Smooth muscle cell of the brain vasculature (primary cell): ENCODE data around the gene RAD51B.
A peak's percentile ranks its signal among the peaks of the same experiment; 100 is the strongest.

Experiments
- DNase-seq: peaks from one replicate; pipeline ENCODE4 v3.0.0-alpha.2; 2012; ENCODE audit warnings: low read depth, low spot score

Gene RAD51B

GRCh38 chr14:68458840-68459469 lies 639.4 kb downstream of the RAD51B start:
- DNase-seq: peak; percentile 52

GRCh38 chr14:68459480-68460136 lies 640.0 kb downstream of the RAD51B start:
- DNase-seq: no peak

DNA sequence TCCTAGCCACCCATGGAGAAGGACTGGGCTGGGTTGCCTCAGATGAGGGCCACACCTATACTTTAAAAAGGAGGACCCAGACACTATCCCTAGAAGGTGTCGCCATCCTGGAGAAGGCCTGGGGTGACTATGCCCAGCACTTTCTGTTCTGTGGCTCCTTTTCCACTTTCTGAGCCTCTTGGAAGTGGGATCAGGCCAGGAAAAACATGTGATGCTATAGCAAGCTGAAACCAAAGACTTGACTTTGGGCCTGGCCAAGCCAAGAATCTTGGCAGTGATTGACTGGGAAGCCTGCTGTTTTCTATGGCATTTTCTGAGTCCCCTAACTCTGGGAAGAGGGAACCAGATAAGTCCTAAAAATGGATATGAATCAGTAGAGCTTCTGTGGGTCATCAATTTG lies 641.0 kb downstream of the RAD51B start:
- no peak for DNase-seq

DNA sequence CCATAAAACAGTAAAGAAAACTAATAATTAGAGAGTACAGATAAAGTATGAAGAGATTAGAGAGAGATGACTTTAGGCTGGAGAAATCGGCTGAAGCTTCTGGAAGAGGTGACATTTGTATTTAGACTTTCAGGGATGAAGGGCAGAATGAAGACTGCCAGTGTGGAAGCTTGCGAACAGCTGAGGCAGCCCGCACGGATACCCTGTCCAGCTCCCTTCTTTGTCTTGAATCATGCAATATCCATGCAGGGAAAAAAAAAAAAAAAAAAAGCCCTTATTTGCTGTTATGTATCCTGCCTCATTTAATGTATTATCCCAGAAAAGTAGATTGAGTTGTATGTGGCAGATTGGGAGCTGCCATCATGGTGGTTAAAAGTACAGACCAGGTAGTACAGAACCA lies 641.5 kb downstream of the RAD51B start:
- no peak for DNase-seq

DNA sequence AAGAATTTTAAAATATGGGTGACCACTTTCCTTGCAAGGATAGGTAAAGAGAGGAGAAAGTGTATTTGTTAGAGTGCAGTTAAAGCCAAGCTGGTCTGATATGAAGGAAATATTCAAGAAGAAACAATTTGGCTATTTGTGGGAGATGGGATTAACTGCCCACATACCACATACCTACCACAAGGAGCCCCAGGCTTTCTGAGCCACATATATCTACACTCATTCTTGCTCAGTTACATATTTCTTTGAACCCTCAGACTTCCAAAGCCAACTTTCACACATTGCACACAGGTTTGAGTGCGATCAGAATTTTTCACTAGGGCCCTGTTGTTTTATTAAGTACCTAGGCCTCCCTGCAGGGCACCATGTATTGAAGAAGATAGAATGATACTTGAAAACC lies 643.1 kb downstream of the RAD51B start:
- no peak for DNase-seq

GRCh38 chr14:68463299-68463698 lies 643.7 kb downstream of the RAD51B start:
- no peak for DNase-seq

- no peak for DNase-seq
Observed at GRCh38 chr14:68463705-68464374, 644.3 kb downstream of the RAD51B start.

DNA sequence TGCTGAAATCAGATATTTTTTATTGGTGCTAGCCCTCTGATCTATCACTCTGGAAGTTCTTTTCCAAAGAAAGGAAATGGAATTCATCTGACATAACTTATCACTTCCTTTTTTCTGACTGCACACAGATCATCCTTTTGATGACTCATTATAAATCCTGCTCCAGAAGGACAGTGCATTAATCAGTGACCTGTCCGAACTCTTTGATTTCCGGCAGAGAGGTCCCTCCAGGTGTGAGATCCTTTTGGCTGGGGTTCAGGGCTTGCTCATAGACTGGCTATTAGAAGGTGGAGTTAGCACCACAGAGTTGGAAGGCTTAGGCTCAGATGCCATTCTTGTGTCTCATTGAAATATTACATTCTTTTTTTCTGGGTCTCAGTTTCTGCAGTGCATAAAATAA lies 645.1 kb downstream of the RAD51B start:
- DNase-seq: no peak

GRCh38 chr14:68466491-68466977 lies 647.0 kb downstream of the RAD51B start:
- DNase-seq: no peak

DNA sequence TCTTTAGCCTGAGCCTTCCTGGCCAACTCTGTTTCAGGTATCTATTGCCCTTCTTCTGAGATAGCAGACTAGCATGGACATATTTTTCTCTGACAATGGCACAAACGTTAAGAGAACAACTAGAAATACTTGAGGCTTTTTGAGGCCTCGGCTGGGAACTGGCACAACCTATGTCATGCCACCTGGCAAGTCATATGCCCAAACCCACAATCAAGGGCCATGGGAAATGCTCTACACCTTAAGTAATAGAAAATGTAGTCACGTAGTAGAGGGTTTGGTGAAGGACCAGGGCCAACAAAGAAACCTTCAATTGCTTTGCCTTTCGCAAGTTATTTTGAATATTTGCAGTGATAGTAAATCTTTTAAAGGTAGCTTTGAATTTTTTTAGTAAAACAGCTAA lies 647.8 kb downstream of the RAD51B start:
- no peak for DNase-seq

- no peak for DNase-seq
Observed at GRCh38 chr14:68468437-68469207, 649.0 kb downstream of the RAD51B start.

GRCh38 chr14:68469208-68469713 lies 649.7 kb downstream of the RAD51B start:
- no peak for DNase-seq

DNA sequence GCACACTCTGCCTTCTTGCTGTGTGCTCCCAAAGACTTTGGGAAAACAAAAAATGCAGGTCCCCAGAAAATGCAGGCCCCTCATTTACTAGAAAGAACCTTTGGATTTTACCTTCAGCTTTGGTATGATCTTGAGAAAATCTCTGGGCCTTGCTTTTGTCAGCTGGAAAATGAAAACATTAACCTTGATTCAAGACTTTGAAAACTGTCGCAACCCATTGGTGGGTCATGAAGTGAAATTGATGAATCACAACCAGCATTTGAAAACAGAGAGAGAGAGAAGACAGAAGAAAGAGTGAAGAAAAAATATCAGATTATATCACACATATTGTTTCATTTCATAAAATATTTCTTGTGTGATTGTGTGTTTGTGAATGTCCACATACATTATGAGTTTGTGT lies 650.8 kb downstream of the RAD51B start:
- no peak for DNase-seq

DNA sequence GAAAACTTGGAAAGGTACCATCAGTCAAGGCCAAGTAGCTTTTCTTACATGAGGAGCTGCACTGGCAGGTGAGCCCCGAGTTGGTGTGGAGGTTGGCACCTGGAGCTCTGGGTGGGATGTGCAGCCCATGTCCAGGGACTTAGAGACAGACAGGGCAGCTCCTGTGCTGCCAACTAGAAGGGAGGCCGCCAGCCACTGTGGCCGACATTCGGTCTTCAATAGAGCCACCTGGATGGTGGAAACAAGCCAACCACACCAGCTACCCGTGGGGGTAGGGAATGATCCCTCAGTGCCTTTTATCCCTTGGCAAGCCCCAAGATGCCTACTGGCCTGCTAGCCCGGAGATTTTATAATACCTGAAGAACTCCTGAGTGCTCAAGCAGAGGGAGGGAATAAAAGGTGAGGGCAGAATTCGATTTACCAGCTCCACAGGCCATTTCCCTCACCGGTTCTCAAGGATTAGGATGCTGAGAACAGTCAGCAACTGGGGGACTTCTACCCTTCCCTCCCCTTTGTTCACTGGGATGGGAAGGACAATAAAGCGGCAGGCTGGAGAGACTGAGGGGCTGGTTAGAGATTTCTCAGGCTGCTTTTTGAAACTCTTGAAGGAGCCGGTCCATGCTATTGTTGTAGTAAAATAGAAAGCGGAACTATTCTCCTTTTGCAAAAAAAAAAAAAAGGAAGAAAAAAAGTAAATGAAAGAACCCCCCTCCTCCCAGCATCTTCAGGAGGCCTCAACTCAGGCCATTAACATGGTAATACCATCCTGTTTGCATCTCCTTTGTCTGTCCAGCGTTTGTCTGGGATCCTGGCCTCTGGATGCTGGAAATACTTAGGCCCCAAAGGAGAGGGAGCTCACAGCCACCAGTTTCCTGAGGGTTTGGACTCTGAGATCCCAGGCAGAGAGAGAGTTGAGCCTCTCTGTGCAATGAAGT lies 651.7 kb downstream of the RAD51B start:
- DNase-seq: no peak

DNA sequence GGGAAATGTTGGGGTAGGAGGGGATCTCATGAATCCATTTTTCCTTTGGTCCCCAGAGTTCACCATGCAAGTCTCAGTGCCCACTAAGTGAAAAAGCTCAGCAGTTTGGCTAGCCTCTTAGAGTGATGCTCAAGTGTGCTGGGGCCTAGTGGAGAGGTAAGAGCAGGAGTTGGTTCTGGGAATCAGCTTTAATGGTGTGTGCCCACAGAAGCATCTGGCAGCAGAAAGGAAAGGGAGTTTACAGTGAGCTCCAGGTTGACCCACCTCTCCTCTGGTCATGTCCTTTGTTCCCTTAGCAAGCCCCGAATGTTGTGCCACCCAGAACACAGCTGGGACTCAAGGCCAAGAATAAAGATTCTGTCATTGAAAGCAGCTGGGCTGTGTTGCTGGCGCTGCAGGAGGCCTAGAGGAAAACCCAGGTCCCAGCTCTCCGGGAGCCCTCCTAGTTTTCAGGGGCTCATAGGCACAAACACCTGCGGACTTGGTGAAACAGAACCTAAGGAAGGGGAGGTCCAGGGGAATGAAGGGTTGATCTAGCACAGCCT lies 652.5 kb downstream of the RAD51B start:
- no peak for DNase-seq

DNA sequence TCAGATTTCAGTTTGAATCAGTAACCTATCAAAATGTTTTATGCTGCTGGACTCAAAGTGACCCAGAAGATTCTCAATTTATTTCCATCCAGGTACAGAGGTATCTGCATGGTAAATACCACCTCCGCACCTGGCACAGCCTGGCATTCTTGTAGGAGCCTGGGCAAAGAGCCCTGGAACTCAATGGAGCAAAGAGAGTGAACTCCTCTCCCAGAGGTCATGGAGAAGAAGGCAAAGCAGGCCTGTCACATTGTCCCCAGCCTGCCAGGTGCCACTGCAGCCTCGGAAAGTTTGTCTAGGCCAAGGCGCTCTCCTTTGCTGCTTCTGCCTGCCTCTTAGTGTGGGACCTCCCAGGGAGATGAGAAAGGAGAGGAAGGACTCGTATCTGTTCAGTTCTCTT lies 653.5 kb downstream of the RAD51B start:
- DNase-seq: no peak

- no peak for DNase-seq
Observed at GRCh38 chr14:68473794-68474193, 654.2 kb downstream of the RAD51B start.

DNA sequence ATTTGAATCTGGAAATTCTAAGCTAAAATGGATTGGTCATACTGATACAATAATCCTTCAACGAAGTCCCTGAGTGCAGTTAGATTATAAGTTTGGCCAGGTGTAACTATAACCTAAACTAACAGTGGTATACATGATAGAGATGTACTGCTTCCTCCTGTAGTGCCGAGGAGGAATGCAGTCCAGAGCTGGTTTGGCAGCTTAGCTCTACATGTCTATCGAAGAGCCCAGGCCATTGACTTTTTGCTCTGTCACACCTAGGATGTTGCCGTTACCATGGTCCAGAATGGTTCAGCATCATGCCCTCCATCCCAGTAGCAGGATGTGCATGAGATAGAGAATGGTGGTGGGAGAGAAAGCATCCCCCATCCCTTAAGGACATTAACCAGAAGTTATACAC lies 655.2 kb downstream of the RAD51B start:
- no peak for DNase-seq

- DNase-seq: no peak
Observed at GRCh38 chr14:68475802-68476201, 656.2 kb downstream of the RAD51B start.
